Frontal cortex (tissue), 4 donors: ENCODE results near the gene CHRNG. TPM values are rescaled to one million over a fixed set of nuclear protein-coding genes. Genes with fewer than 3 reads are reported as not detected.
"Not testable (repeated sequence)": the region's sequence is repeated elsewhere in the genome, so short reads cannot be mapped to it uniquely, and the experiment has no call there.

Source experiments
- DNase-seq, 2 donors: peaks; one replicate each; pipeline ENCODE4 v3.0.0; 2012; ENCODE audit warnings: low spot score in 2 of 2
- FAIRE-seq: peaks from 2 replicates; lab custom pipeline; 2012; peaks lifted over from hg19 to GRCh38; lab: Jason Lieb, UNC
- total RNA-seq: library from RNA; depleted of rRNA; stranded (reverse); fragments of >200 nt; gene quantifications from one replicate; pipeline ENCODE4 v1.2.3, GENCODE V29; 2014
- donor health status: control.
- donor health status: control.
- donor health status: control.

CHRNG gene
- total RNA-seq, 1 donor from 2014 or later = not detected

DNA sequence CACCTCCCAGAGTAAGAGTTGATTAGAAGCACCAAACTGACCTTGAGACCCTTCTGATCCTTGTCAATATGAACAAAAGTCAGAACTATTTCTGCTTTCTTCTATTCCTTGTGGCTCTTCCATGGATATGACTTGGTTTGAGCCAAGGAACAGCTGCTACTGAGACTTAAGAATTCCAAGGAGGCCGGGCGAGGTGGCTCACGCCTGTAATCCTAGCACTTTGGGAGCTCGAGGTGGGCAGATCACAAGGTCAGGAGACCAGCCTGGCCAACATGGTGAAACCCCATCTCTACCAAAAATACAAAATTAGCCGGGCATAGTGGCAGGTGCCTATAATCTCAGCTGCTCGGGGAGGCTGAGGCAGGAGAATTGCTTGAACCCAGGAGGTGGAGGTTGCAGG, 31.0 kb downstream of the CHRNG start:
- not testable (repeated sequence) for DNase-seq, FAIRE-seq

- no peak for FAIRE-seq
- DNase-seq = no peak
These were observed 31.6 kb downstream of the CHRNG start for GRCh38 chr2:232571026-232571474.

DNA sequence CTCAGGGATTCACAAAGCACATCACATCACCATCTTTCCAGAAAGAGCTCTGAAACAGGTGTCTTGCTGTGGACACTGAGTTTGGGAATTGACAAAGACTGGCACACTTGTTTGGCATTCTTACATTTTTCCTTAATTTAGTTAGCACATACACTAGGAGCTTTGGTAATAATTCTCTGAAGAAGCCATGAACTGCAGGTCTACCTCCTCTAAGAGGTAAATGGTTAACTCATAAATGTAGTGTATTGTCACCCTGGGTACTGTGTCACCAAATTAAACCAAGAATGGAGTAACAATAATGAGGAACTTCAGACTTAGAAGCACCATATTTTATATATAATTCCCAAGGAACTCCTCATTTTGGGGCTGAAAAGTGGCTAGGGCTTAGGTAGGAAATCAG, 33.5 kb downstream of the CHRNG start:
- DNase-seq = no peak
- no peak for FAIRE-seq

- DNase-seq (no peak), FAIRE-seq (no peak)
These were observed 34.4 kb downstream of the CHRNG start for GRCh38 chr2:232573771-232574435.

- FAIRE-seq (no peak), DNase-seq (no peak)
These were observed 35.3 kb downstream of the CHRNG start for GRCh38 chr2:232574674-232575403.

DNA sequence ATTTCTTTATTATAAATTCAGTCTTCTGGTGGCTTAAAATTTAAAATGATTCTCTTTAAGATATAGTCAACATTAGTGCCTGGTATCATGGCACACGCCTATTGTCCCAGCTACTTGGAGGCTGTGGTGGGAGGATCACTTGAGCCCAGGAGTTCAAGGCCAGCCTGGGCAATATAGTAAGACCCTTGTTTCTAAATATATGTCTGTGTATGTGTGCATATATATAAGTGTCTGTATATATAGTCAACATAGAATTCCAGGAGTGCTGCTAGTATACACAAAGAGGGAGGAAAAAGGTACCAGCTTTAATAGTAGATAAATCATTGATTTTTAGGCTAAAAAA, 35.9 kb downstream of the CHRNG start:
- FAIRE-seq = no peak

GRCh38 chr2:232576995-232577394, 37.5 kb downstream of the CHRNG start:
- DNase-seq = no peak
- FAIRE-seq = no peak

More for the DNA sequence above, 35.9 kb downstream of the CHRNG start:
- no peak for DNase-seq

GRCh38 chr2:232577841-232578240, 38.3 kb downstream of the CHRNG start:
- FAIRE-seq = no peak

DNA sequence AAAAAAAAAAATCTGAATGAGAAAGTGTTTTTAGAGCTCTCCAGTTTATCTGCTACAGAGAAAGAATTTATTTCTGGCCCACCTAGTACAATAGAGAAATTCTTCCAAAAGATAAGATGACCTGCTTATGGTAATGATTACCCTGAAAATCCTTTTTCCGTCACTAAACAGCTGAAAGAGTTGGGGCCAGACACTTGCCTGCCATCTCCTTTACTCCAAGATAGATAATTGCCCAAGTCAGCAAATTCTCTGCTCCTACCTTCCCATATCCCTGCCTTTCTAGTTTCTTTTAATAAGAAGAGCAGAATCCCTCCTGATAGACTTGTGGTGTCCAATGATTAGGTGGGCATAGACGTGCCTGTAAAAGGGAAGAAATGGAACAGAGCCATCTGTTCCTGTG, 39.1 kb downstream of the CHRNG start:
- DNase-seq = no peak
- FAIRE-seq = no peak

More at GRCh38 chr2:232577841-232578240, 38.3 kb downstream of the CHRNG start:
- no peak for DNase-seq

- no peak for FAIRE-seq
- no peak for DNase-seq
These were observed 41.1 kb downstream of the CHRNG start for GRCh38 chr2:232580648-232580981.

GRCh38 chr2:232581725-232582124, 42.2 kb downstream of the CHRNG start:
- DNase-seq (no peak), FAIRE-seq (no peak)

DNA sequence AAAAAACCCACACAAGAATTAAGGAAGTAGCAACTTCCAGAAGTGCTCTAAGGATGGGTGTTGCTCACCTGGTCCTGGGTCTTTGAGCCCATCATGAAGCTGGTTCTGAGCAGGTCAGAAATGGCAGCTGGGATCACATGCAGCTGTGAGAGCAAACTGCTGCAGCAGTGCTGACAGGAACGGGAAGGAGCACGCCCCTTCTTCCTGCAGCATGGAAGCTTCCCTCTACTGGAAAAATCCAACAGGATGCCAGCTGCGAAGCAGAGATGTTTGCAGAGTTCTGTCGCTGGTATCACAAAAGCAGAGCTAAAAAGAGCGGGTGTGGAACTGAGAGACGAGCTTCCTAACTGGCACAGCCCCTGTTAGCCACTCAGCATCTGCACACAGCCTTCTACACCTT, 44.7 kb downstream of the CHRNG start:
- FAIRE-seq (no peak), DNase-seq (no peak)

- no peak for FAIRE-seq
These were observed 47.5 kb downstream of the CHRNG start for GRCh38 chr2:232586943-232587505.

GRCh38 chr2:232587512-232587911, 48.0 kb downstream of the CHRNG start:
- DNase-seq (no peak), FAIRE-seq (no peak)

More at GRCh38 chr2:232586943-232587505, 47.5 kb downstream of the CHRNG start:
- DNase-seq = no peak

DNA sequence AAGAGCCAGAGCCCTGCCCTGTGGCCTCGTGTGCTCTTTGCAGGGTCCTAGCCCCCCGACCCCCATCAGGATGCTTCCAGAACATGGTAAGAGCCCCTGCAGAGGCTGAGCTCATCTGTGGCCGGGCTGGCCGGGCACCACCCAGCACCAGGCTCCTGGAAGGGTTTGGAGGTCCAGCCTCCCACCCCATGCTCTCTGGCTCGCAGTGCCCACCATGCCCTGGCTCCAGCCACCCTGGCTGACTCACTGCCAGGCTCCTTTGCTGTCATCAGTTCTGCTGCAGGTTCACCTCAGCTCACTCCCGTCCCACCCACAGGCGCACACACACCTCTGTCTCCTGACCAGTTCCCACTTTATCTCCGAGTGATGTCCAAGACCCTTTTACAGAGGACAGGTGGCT, 48.5 kb downstream of the CHRNG start:
- FAIRE-seq = no peak
- DNase-seq = no peak

DNA sequence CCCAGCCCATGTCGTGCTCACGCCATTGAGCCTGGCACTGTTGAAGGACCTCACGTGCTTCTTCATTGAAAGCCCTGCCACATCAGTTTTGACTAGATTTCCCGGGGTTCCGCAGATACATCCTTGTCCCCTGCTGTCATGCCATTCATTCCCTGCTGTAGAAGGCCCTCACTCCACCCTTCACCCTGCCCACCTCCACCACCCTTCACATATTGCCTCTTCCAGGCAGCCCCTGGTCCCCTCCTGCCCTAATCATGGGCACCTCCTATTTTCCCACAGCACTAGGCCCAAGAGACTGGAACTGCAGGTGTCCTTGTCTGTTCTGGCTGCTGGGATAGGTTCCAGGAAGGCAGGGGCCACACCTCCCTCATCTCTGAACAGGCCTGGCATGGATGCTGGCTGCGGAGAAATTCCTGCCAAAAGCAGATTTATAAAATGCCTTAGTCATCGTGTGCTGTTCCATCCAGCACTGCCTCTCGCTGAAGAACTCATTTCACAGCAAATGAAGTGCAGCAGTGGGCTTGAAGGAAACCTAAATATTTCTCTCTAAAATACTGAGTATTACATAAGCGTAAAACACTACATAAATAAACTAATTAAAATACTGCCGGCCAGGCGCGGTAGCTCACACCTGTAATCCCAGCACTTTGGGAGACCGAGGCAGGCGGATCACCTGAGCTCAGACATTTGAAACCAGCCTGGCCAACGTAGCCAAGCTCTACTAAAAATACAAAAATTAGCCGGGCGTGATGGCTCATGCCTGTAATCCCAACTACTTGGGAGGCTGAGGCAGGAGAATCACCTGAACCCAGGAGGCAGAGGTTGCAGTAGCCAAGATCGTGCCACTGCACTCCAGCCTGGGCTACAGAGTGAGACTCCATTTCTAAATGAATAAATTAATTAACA, 49.4 kb downstream of the CHRNG start:
- FAIRE-seq = no peak
- DNase-seq = peak in 1 of 2 donors; percentile 58

GRCh38 chr2:232592772-232593395, 53.4 kb downstream of the CHRNG start:
- FAIRE-seq = no peak
- DNase-seq = no peak

- DNase-seq (no peak), FAIRE-seq (no peak)
These were observed 54.5 kb downstream of the CHRNG start for GRCh38 chr2:232593982-232594381.
